OCI-LY7 (cell line): ENCODE measurements around the gene PLD1. TPM values are rescaled to one million over a fixed set of nuclear protein-coding genes. Genes with fewer than 3 reads are reported as not detected.

Experiments used
- BruUV-seq: library from RNA; stranded (reverse); fragments of 400-500 nt; replicated peaks from 2 replicates; lab custom pipeline; 2021; lab: Mats Ljungman, UMichigan
- CTCF ChIA-PET: fragments of 300-600 bp; sonication (Branson Sonifier 250); formaldehyde crosslinking; loops from one replicate; lab custom pipeline; 2022; ENCODE audit warnings: antibody characterized with exemption; ENCODE audit not compliant: unreplicated experiment; lab: Charles Lee
- POLR2A ChIA-PET: fragments of 300-600 bp; sonication (Branson Sonifier 250); formaldehyde crosslinking; loops from one replicate; lab custom pipeline; 2022; ENCODE audit warnings: antibody characterized with exemption; lab: Charles Lee
- DNase-seq: peaks from one replicate; pipeline ENCODE4 v3.0.0-alpha.2; 2015; ENCODE audit warnings: low spot score
- H2AFZ ChIP-seq: fragments of 200-600 bp; sonication (generic), shearing (Covaris generic); 2 replicates; pipeline ENCODE4 v1.6.1; 2014; ENCODE audit warnings: mild to moderate bottlenecking, antibody characterized with exemption, low read length, moderate library complexity
- H3K27ac ChIP-seq: fragments of 200-600 bp; sonication (generic); 2 replicates; pipeline ENCODE4 v1.5.1; 2014; ENCODE audit warnings: mixed run types, low read depth, mild to moderate bottlenecking, moderate library complexity, low read length, inconsistent platforms; ENCODE audit not compliant: poor library complexity, severe bottlenecking
- H3K36me3 ChIP-seq: fragments of 200-600 bp; sonication (generic); 2 replicates; pipeline ENCODE4 v1.6.1; 2014; ENCODE audit warnings: mild to moderate bottlenecking, antibody characterized with exemption, low read length, moderate library complexity, mixed read lengths; ENCODE audit not compliant: insufficient read depth
- H3K4me1 ChIP-seq: fragments of 200-600 bp; sonication (generic); 2 replicates; pipeline ENCODE4 v1.5.1; 2014; ENCODE audit warnings: mild to moderate bottlenecking, low read length; ENCODE audit not compliant: insufficient read depth, poor library complexity, severe bottlenecking
- H3K4me2 ChIP-seq: fragments of 200-600 bp; sonication (generic); 2 replicates; pipeline ENCODE4 v1.6.1; 2014; ENCODE audit warnings: mild to moderate bottlenecking, low read length
- H3K4me3 ChIP-seq: fragments of 200-600 bp; sonication (generic); 2 replicates; pipeline ENCODE4 v1.5.1; 2014; ENCODE audit warnings: mild to moderate bottlenecking, low read depth, low read length; ENCODE audit not compliant: poor library complexity, severe bottlenecking
- H3K79me2 ChIP-seq: fragments of 200-600 bp; sonication (generic); 2 replicates; pipeline ENCODE4 v1.6.1; 2016; ENCODE audit warnings: low read depth, mild to moderate bottlenecking, low read length, moderate library complexity, mixed read lengths; ENCODE audit not compliant: insufficient read depth
- H3K9me2 ChIP-seq: fragments of 200-600 bp; sonication (generic); 2 replicates; pipeline ENCODE4 v1.6.1; 2016; ENCODE audit warnings: mild to moderate bottlenecking, low read length, mixed read lengths; ENCODE audit not compliant: insufficient read depth
- H3K9me3 ChIP-seq: fragments of 200-600 bp; sonication (generic); 2 replicates; pipeline ENCODE4 v1.6.1; 2014; ENCODE audit warnings: mild to moderate bottlenecking, mixed run types, low read length, mixed read lengths
- H4K20me1 ChIP-seq: fragments of 200-600 bp; sonication (generic); 2 replicates; pipeline ENCODE4 v1.6.1; 2014; ENCODE audit warnings: mild to moderate bottlenecking, antibody characterized with exemption, low read length, moderate library complexity, mixed read lengths; ENCODE audit not compliant: insufficient read depth
- CTCF ChIP-seq: fragments of 200-600 bp; sonication (generic); conservative IDR thresholded peaks from 2 replicates; pipeline ENCODE4 v1.5.1; 2014; ENCODE audit warnings: mild to moderate bottlenecking, antibody characterized with exemption, low read length, moderate library complexity, mixed read lengths
- EZH2phosphoT487 ChIP-seq: fragments of 200-600 bp; sonication (generic); IDR thresholded peaks from 2 replicates; pipeline ENCODE4 v1.6.1; 2018; ENCODE audit warnings: low read depth, borderline replicate concordance, mild to moderate bottlenecking, mixed run types, antibody characterized with exemption, low read length, moderate library complexity, mixed read lengths
- intact Hi-C: fragments of 100-400 bp; cut with micrococcal nuclease; formaldehyde crosslinking; loops from one replicate; pipeline ENCODE4 v1.10.0; 2022; ENCODE audit not compliant: unreplicated experiment
- total RNA-seq, 2 experiments: library from RNA; depleted of rRNA in 1 of 2; stranded (reverse); fragments of >200 nt in 1 of 2; shearing (Covaris generic) in 1 of 2; gene quantifications; 2 replicates each; pipeline ENCODE4 v1.2.3, GENCODE V29; 2014 to 2022

The PLD1 gene
- total RNA-seq, 2 experiments from 2014 or later = not detected

- H3K4me1 ChIP-seq = no peaks in the 10 kb centered on the region
- DNase-seq = no peak
- no peaks in the 10 kb centered on the region for H4K20me1 ChIP-seq
- TF ChIP-seq EZH2phosphoT487 = no peak
- TF ChIP-seq CTCF = no peak
- intact Hi-C loops = no loop called here
- CTCF ChIA-PET = no interaction called here
- H3K79me2 ChIP-seq = no peaks in the 10 kb centered on the region
- H3K4me2 ChIP-seq = no peak overlapping the region
- H3K27ac ChIP-seq = no peak overlapping the region
- no peak overlapping the region for H3K4me3 ChIP-seq
- no TSS peak for BruUV-seq
- H3K9me3 ChIP-seq = no peaks in the 10 kb centered on the region
- no peak overlapping the region for H2AFZ ChIP-seq
- no peaks in the 10 kb centered on the region for H3K36me3 ChIP-seq
- H3K9me2 ChIP-seq = no peaks in the 10 kb centered on the region
- POLR2A ChIA-PET = interaction anchor here (0.6 kb wide), 2 partner anchors 198 to 837 kb away, joined by 3 to 10 read pairs; no protein-coding TSS in a partner anchor
Observed at GRCh38 chr3:171622126-171622525, 188.2 kb downstream of the PLD1 start.

GRCh38 chr3:171620825-171621434, 189.4 kb downstream of the PLD1 start:
- TF ChIP-seq EZH2phosphoT487 (no peak), CTCF (no peak)
- Histone ChIP-seq H2AFZ (no peak overlapping the region), H3K27ac (no peak overlapping the region), H4K20me1 (no peaks in the 10 kb centered on the region), H3K9me3 (no peaks in the 10 kb centered on the region), H3K4me1 (no peaks in the 10 kb centered on the region), H3K9me2 (no peaks in the 10 kb centered on the region), H3K36me3 (no peaks in the 10 kb centered on the region), H3K79me2 (no peaks in the 10 kb centered on the region), H3K4me2 (no peak overlapping the region), H3K4me3 (no peak overlapping the region)
- no peak for DNase-seq
- intact Hi-C loops = no loop called here
- CTCF ChIA-PET = no interaction called here
- POLR2A ChIA-PET = interaction anchor here (1.0 kb wide), 1 partner anchor 9 kb away, joined by 3 read pairs; no protein-coding TSS in a partner anchor
- no TSS peak for BruUV-seq

GRCh38 chr3:171616798-171617197, 193.5 kb downstream of the PLD1 start:
- POLR2A ChIA-PET = interaction anchor here (0.8 to 1.4 kb wide), 3 partner anchors 10 to 70 kb away, joined by 3 to 7 read pairs (median 5); no protein-coding TSS in a partner anchor
- H3K4me2 ChIP-seq = no peak overlapping the region
- no peak overlapping the region for H2AFZ ChIP-seq
- H3K4me1 ChIP-seq = no peaks in the 10 kb centered on the region
- intact Hi-C loops = no loop called here
- CTCF ChIA-PET = no interaction called here
- H3K9me2 ChIP-seq = no peaks in the 10 kb centered on the region
- no peak overlapping the region for H3K27ac ChIP-seq
- no peaks in the 10 kb centered on the region for H4K20me1 ChIP-seq
- no peaks in the 10 kb centered on the region for H3K9me3 ChIP-seq
- H3K36me3 ChIP-seq = no peaks in the 10 kb centered on the region
- H3K4me3 ChIP-seq = no peak overlapping the region
- no TSS peak for BruUV-seq
- H3K79me2 ChIP-seq = no peaks in the 10 kb centered on the region
- TF ChIP-seq CTCF = no peak
- no peak for TF ChIP-seq EZH2phosphoT487
- no peak for DNase-seq
